Measurements from ENCODE around the gene RNF112.
"Not testable (repeated sequence)": the region's sequence is repeated elsewhere in the genome, so short reads cannot be mapped to it uniquely, and the experiment has no call there.

The RNF112 gene

DNA sequence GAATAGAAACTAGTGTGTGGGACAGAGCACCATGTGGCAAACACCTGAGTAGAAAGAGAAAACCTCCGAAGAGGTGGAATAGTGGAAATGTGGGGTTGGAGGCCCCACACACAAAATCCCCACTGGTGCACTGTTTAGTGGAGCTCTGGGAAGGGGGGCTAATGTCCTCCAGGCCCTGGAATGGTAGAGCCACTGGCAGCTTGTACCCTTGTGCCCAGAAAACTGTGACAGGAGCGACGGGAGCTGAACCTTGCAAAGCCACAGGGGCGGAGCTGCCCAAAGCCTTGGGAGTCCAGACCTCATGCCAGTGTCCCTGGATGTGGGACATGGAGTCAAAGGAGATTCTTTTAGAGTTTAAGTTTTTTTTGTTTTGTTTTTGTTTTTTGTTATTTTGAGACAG is 50.6 kb downstream of the RNF112 start:
- DNase-seq (ENCODE audit: low read depth): no peak
- no peak overlapping the region for H3K4me3 ChIP-seq (ENCODE audit: low read depth, low read length)

DNA sequence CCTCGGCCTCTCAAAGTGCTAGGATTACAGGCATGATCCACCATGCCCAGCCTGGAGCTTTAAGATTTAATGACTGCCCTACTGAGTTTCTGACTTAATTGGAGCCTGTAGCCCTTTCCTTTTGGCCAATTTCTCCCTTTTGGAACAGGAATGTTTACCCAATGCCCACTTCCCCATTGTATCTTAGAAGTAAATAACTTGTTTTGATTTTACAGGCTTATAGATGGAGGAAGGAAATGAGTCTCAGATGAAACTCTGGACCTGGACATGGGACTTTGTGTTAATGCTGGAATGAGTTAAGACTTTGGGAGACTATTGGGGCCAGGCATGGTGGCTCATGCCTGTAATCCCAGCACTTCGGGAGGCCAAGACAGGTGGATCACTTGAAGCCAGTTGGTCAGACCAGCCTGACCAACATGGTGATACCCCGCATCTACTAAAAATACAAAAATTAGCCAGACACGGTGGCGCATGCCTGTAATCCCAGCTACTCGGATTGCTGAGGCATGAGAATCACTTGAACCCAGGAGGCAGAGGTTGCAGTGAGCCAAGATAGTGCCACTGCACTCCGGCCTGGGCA is 51.5 kb downstream of the RNF112 start:
- H3K4me3 ChIP-seq (ENCODE audit: low read depth, low read length); DNase-seq (ENCODE audit: low read depth): not testable (repeated sequence)

DNA sequence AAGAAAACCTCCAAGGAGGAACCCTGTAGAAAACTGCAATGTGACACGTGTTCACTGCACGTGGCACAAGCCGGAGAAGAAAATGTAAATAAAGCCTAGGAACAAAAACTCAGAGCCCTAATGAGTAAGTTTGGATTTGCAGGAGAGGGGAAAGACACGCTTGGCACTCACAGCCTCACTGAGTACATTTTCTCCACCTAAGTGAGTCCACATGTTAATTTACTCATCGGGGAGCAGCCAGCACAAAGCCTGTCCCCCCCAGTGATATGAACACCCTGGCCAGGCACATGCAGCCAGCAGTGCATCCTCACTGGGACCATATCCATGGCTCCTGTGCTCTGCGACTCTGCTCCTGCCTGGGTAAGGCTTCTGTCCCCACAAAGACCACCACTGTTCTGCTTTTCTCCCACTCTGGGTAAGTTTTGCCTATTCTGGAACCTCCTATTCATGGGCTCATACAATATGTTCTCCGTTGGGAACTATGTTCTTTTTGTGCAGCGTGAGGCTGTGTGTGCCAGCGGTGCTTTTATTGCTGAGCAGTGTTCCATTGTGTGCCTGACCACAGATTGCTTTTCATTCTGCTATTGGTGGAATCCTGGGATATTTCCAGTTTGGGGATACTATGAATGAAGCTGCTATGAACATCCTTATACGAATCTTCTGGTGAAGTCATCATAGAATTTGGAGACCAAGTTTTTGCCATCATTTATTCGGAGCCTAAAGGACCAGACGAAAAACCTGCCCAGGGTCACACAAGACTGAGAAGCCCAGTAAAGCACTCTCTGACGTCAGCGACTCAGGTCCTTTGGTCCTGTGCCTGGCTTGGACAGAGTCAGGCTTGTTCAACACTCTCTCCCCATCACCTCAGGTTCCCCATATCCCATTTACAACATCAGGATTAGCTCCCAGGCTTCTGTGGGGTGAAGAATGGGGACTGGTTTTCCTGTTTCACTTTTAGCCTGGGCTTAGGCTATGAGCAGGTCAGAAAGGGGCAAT is 53.3 kb downstream of the RNF112 start:
- H3K4me3 ChIP-seq (ENCODE audit: low read depth, low read length): no peak overlapping the region

More for the DNA sequence above, 53.3 kb downstream of the RNF112 start:
- no peak for DNase-seq (ENCODE audit: low read depth)
